AG04450 (cell line): ENCODE results near the gene ASAP3. TPM values are rescaled to one million over a fixed set of nuclear protein-coding genes. Genes with fewer than 3 reads are reported as not detected.

Experiments used
- CTCF ChIA-PET: fragments of 300-600, 350-600 bp; formaldehyde crosslinking; extraction: SDS; loops from one replicate; lab custom pipeline; 2022; ENCODE audit warnings: antibody characterized with exemption, inconsistent platforms; lab: Charles Lee
- POLR2A ChIA-PET: fragments of 350-600 bp; formaldehyde crosslinking; extraction: SDS; loops from one replicate; lab custom pipeline; 2021; ENCODE audit warnings: antibody characterized with exemption, inconsistent platforms; lab: Yijun Ruan, JAX
- DNase-seq: peaks from one replicate; pipeline ENCODE4 v3.0.0-alpha.2; 2011; ENCODE audit warnings: low read depth, low spot score
- H3K27ac ChIP-seq: one replicate; pipeline ENCODE4 v1.5.1; 2012; ENCODE audit warnings: low read depth, low read length, control low read depth
- H3K27me3 ChIP-seq: one replicate; pipeline ENCODE4 v1.6.0; 2012; ENCODE audit warnings: low read length; ENCODE audit not compliant: control insufficient read depth, insufficient read depth
- H3K4me3 ChIP-seq: 2 replicates; pipeline ENCODE4 v1.5.1; 2011; ENCODE audit warnings: mild to moderate bottlenecking, low read depth, low read length, control low read depth
- H3K9me3 ChIP-seq: 2 replicates; pipeline ENCODE4 v1.5.1; 2012; ENCODE audit warnings: low read length; ENCODE audit not compliant: control insufficient read depth, insufficient read depth
- CTCF ChIP-seq: IDR thresholded peaks from 2 replicates; pipeline ENCODE4 v1.5.1; 2011; ENCODE audit warnings: low read depth, low read length, control low read depth, inconsistent platforms
- polyA plus RNA-seq: library from polyadenylated mRNA; depleted of rRNA; stranded (reverse); fragments of >200 nt; gene quantifications from 2 replicates; pipeline ENCODE4 v1.2.3, GENCODE V29; 2011

Gene ASAP3
- polyA plus RNA-seq, 1 experiment: 25.5 TPM

- no peak for DNase-seq
- no peak for TF ChIP-seq CTCF
- no peaks in the 10 kb centered on the region; the same call in 1 of the 2 replicates for H3K9me3 ChIP-seq
- POLR2A ChIA-PET: no interaction called here
- H3K27me3 ChIP-seq: no peaks in the 10 kb centered on the region
- H3K27ac ChIP-seq: no peak overlapping the region
- no peak overlapping the region for H3K4me3 ChIP-seq
- CTCF ChIA-PET: interaction anchor here (0.6 to 1.4 kb wide), 2 partner anchors 18 to 31 kb away, joined by 3 read pairs; partner anchors contain the start of gene ASAP3
Observed at GRCh38 chr1:23466423-23466989, 17.5 kb downstream of the ASAP3 start.

GRCh38 chr1:23463286-23463685, 20.7 kb downstream of the ASAP3 start:
- DNase-seq: no peak
- ChIA-PET POLR2A (no interaction called here), CTCF (no interaction called here)
- Histone ChIP-seq H3K27me3 (no peaks in the 10 kb centered on the region), H3K9me3 (no peaks in the 10 kb centered on the region; the same call in 1 of the 2 replicates), H3K27ac (no peak overlapping the region), H3K4me3 (no peak overlapping the region)
- no peak for TF ChIP-seq CTCF

- no peak overlapping the region for H3K4me3 ChIP-seq
- no peaks in the 10 kb centered on the region; the same call in 1 of the 2 replicates for H3K9me3 ChIP-seq
- H3K27ac ChIP-seq: no peak overlapping the region
- H3K27me3 ChIP-seq: no peaks in the 10 kb centered on the region
- no peak for DNase-seq
- ChIA-PET CTCF (no interaction called here), POLR2A (no interaction called here)
- TF ChIP-seq CTCF: no peak
Observed at GRCh38 chr1:23462766-23463165, 21.2 kb downstream of the ASAP3 start.

- no peak overlapping the region for H3K4me3 ChIP-seq
- POLR2A ChIA-PET: no interaction called here
- H3K27ac ChIP-seq: no peak overlapping the region
- TF ChIP-seq CTCF: no peak
- no peaks in the 10 kb centered on the region; the same call in 1 of the 2 replicates for H3K9me3 ChIP-seq
- CTCF ChIA-PET: interaction anchor here (0.6 to 2.5 kb wide), 4 partner anchors 36 to 174 kb away, joined by 3 to 11 read pairs (median 6); no protein-coding TSS in a partner anchor
- no peaks in the 10 kb centered on the region for H3K27me3 ChIP-seq
- DNase-seq: no peak
Observed at GRCh38 chr1:23461050-23461449, 22.9 kb downstream of the ASAP3 start.

- no peaks in the 10 kb centered on the region for H3K27me3 ChIP-seq
- POLR2A ChIA-PET: no interaction called here
- no peak for DNase-seq
- TF ChIP-seq CTCF: no peak
- H3K27ac ChIP-seq: no peak overlapping the region
- no peaks in the 10 kb centered on the region; the same call in 1 of the 2 replicates for H3K9me3 ChIP-seq
- CTCF ChIA-PET: interaction anchor here (0.6 to 2.5 kb wide), 3 partner anchors 37 to 79 kb away, joined by 3 to 11 read pairs (median 6); no protein-coding TSS in a partner anchor
- no peak overlapping the region for H3K4me3 ChIP-seq
Observed at GRCh38 chr1:23460519-23460918, 23.5 kb downstream of the ASAP3 start.
